ENCODE results near the gene COL25A1.

The COL25A1 gene

GRCh38 chr4:109206620-109207019, 95.8 kb downstream of the COL25A1 start:
- in situ Hi-C loops (cut with HindIII; ENCODE audit: low sequenced_read_pairs) = no loop called here
- no peak overlapping the region for H3K4me3 ChIP-seq (ENCODE audit: low read depth, low read length)
- no peak for DNase-seq (ENCODE audit: low read depth, low spot score)
- no peak for TF ChIP-seq CTCF (IDR thresholded peaks at IDR 0.05; ENCODE audit: low read depth, low read length)

GRCh38 chr4:109205186-109205585, 97.3 kb downstream of the COL25A1 start:
- H3K4me3 ChIP-seq (ENCODE audit: low read depth, low read length) = no peak overlapping the region
- TF ChIP-seq CTCF (IDR thresholded peaks at IDR 0.05; ENCODE audit: low read depth, low read length) = no peak
- in situ Hi-C loops (cut with HindIII; ENCODE audit: low sequenced_read_pairs) = no loop called here
- no peak for DNase-seq (ENCODE audit: low read depth, low spot score)

GRCh38 chr4:109199585-109199984, 102.9 kb downstream of the COL25A1 start:
- no peak overlapping the region for H3K4me3 ChIP-seq (ENCODE audit: low read depth, low read length)
- in situ Hi-C loops (cut with HindIII; ENCODE audit: low sequenced_read_pairs) = no loop called here
- no peak for TF ChIP-seq CTCF (IDR thresholded peaks at IDR 0.05; ENCODE audit: low read depth, low read length)
- DNase-seq (ENCODE audit: low read depth, low spot score) = no peak

GRCh38 chr4:109195646-109196045, 106.8 kb downstream of the COL25A1 start:
- no peak for DNase-seq (ENCODE audit: low read depth, low spot score)
- TF ChIP-seq CTCF (IDR thresholded peaks at IDR 0.05; ENCODE audit: low read depth, low read length) = no peak
- H3K4me3 ChIP-seq (ENCODE audit: low read depth, low read length) = no peak overlapping the region
- in situ Hi-C loops (cut with HindIII; ENCODE audit: low sequenced_read_pairs) = no loop called here

- H3K4me3 ChIP-seq (ENCODE audit: low read depth, low read length) = no peak overlapping the region
- DNase-seq (ENCODE audit: low read depth, low spot score) = no peak
- TF ChIP-seq CTCF (IDR thresholded peaks at IDR 0.05; ENCODE audit: low read depth, low read length) = no peak
- in situ Hi-C loops (cut with HindIII; ENCODE audit: low sequenced_read_pairs) = no loop called here
Observed at GRCh38 chr4:109191216-109191615, 111.2 kb downstream of the COL25A1 start.

GRCh38 chr4:109186458-109186945, 116.0 kb downstream of the COL25A1 start:
- DNase-seq (ENCODE audit: low read depth, low spot score) = no peak
- H3K4me3 ChIP-seq (ENCODE audit: low read depth, low read length) = no peak overlapping the region
- no peak for TF ChIP-seq CTCF (IDR thresholded peaks at IDR 0.05; ENCODE audit: low read depth, low read length)
- in situ Hi-C loops (cut with HindIII; ENCODE audit: low sequenced_read_pairs) = no loop called here

GRCh38 chr4:109185951-109186350, 116.5 kb downstream of the COL25A1 start:
- no peak overlapping the region for H3K4me3 ChIP-seq (ENCODE audit: low read depth, low read length)

More at GRCh38 chr4:109185951-109186350, 116.5 kb downstream of the COL25A1 start:
- in situ Hi-C loops (cut with HindIII; ENCODE audit: low sequenced_read_pairs) = no loop called here
- no peak for DNase-seq (ENCODE audit: low read depth, low spot score)
- no peak for TF ChIP-seq CTCF (IDR thresholded peaks at IDR 0.05; ENCODE audit: low read depth, low read length)
